IMR-90 (cell line): ENCODE data around the gene JPH4. TPM values are rescaled to one million over a fixed set of nuclear protein-coding genes. Genes with fewer than 3 reads are reported as not detected.

Experiments used
- ATAC-seq: fragments of 200-7000 bp; cut with Tn5 transposase; 2 replicates; pipeline ENCODE4 v1.9.1; 2020; ENCODE audit warnings: low read depth, mild to moderate bottlenecking, moderate library complexity
- BruUV-seq: library from RNA; stranded (reverse); fragments of 400-500 nt; replicated peaks from 2 replicates; lab custom pipeline; 2021; lab: Mats Ljungman, UMichigan
- CTCF ChIA-PET: fragments of 300-600 bp; formaldehyde crosslinking; extraction: SDS; loops from one replicate; lab custom pipeline; 2021; ENCODE audit warnings: antibody characterized with exemption; lab: Yijun Ruan, JAX
- POLR2A ChIA-PET: fragments of 300-600 bp; sonication (Branson Sonifier 250); formaldehyde crosslinking; loops from one replicate; lab custom pipeline; 2022; ENCODE audit warnings: antibody characterized with exemption; ENCODE audit not compliant: unreplicated experiment; lab: Charles Lee
- DNase-seq: peaks from one replicate; pipeline ENCODE4 v3.0.0; 2013
- H2AFZ ChIP-seq: replicated peaks from 2 replicates; pipeline ENCODE3; 2013; ENCODE audit warnings: low read length, mild to moderate bottlenecking; ENCODE audit not compliant: poor library complexity
- H2AK5ac ChIP-seq: 2 replicates; pipeline ENCODE4 v1.6.1; 2013; ENCODE audit warnings: low read depth, low read length, inconsistent platforms
- H2AK9ac ChIP-seq: replicated peaks from 2 replicates; pipeline ENCODE3; 2013; ENCODE audit warnings: mild to moderate bottlenecking, low read depth, low read length, moderate library complexity; ENCODE audit not compliant: poor library complexity
- H2BK120ac ChIP-seq: 2 replicates; pipeline ENCODE4 v1.6.1; 2013; ENCODE audit warnings: low read depth, low read length, inconsistent platforms
- H2BK15ac ChIP-seq: 3 replicates; pipeline ENCODE4 v1.6.1; 2013; ENCODE audit warnings: low read depth, low read length, inconsistent platforms
- H2BK20ac ChIP-seq: 2 replicates; pipeline ENCODE4 v1.6.1; 2013; ENCODE audit warnings: low read depth, mild to moderate bottlenecking, inconsistent platforms, low read length, moderate library complexity
- H2BK5ac ChIP-seq: 2 replicates; pipeline ENCODE4 v1.6.1; 2013; ENCODE audit warnings: mild to moderate bottlenecking, low read depth, low read length, inconsistent platforms; ENCODE audit not compliant: poor library complexity, severe bottlenecking
- H3K14ac ChIP-seq: replicated peaks from 2 replicates; pipeline ENCODE4 v1.6.1; 2013; ENCODE audit warnings: low read depth, low read length, inconsistent platforms
- H3K18ac ChIP-seq: 2 replicates; pipeline ENCODE4 v1.6.1; 2013; ENCODE audit warnings: low read depth, low read length, control low read depth
- H3K23ac ChIP-seq: 2 replicates; pipeline ENCODE4 v1.6.1; 2013; ENCODE audit warnings: low read depth, low read length, inconsistent platforms
- H3K27ac ChIP-seq: 2 replicates; pipeline ENCODE4 v1.5.1; 2013; ENCODE audit warnings: mild to moderate bottlenecking, control low read depth, low read length; ENCODE audit not compliant: insufficient read depth
- H3K27me3 ChIP-seq: 2 replicates; pipeline ENCODE4 v1.6.1; 2013; ENCODE audit warnings: low read length; ENCODE audit not compliant: control insufficient read depth, insufficient read depth
- H3K36me3 ChIP-seq: 2 replicates; pipeline ENCODE4 v1.6.1; 2013; ENCODE audit warnings: low read length, mixed read lengths; ENCODE audit not compliant: control insufficient read depth, insufficient read depth
- H3K4ac ChIP-seq: 2 replicates; pipeline ENCODE4 v1.6.1; 2013; ENCODE audit warnings: low read depth, low read length, inconsistent platforms
- H3K4me1 ChIP-seq: 2 replicates; pipeline ENCODE4 v1.6.1; 2013; ENCODE audit warnings: low read length, mixed read lengths; ENCODE audit not compliant: control insufficient read depth, insufficient read depth
- H3K4me2 ChIP-seq: 2 replicates; pipeline ENCODE4 v1.6.1; 2013; ENCODE audit warnings: low read depth, mild to moderate bottlenecking, control low read depth, low read length, moderate library complexity
- H3K4me3 ChIP-seq: 2 replicates; pipeline ENCODE4 v1.5.1; 2013; ENCODE audit warnings: low read depth, mild to moderate bottlenecking, control low read depth, low read length, moderate library complexity; ENCODE audit not compliant: insufficient read depth
- H3K56ac ChIP-seq: 2 replicates; pipeline ENCODE4 v1.6.1; 2013; ENCODE audit warnings: low read length, inconsistent platforms; ENCODE audit not compliant: insufficient read depth; ENCODE audit errors: extremely low read depth
- H3K79me1 ChIP-seq, 2 experiments: 2 replicates each; pipeline ENCODE4 v1.6.1; 2013; ENCODE audit warnings: low read length in 2 of 2, inconsistent platforms in 1 of 2, low read depth in 1 of 2
- H3K9ac ChIP-seq: 2 replicates; pipeline ENCODE4 v1.6.1; 2013; ENCODE audit warnings: low read depth, low read length, control low read depth
- H3K9me1 ChIP-seq: 2 replicates; pipeline ENCODE4 v1.6.1; 2013; ENCODE audit warnings: low read length, inconsistent platforms; ENCODE audit not compliant: insufficient read depth
- H3K9me3 ChIP-seq: 2 replicates; pipeline ENCODE4 v1.6.1; 2013; ENCODE audit warnings: low read length; ENCODE audit not compliant: control insufficient read depth, insufficient read depth
- H4K20me1 ChIP-seq: 2 replicates; pipeline ENCODE4 v1.6.1; 2013; ENCODE audit warnings: low read length, inconsistent platforms; ENCODE audit not compliant: insufficient read depth
- H4K5ac ChIP-seq: 2 replicates; pipeline ENCODE4 v1.6.1; 2013; ENCODE audit warnings: mild to moderate bottlenecking, low read depth, low read length, control low read depth
- H4K8ac ChIP-seq, 2 experiments: 2 replicates each; pipeline ENCODE4 v1.6.1; 2013; ENCODE audit warnings: low read depth in 2 of 2, low read length in 2 of 2, control low read depth in 1 of 2, inconsistent platforms in 1 of 2
- H4K91ac ChIP-seq: 2 replicates; pipeline ENCODE4 v1.6.1; 2013; ENCODE audit warnings: low read depth, low read length, inconsistent platforms; ENCODE audit not compliant: insufficient read depth
- BHLHE40 ChIP-seq: fragments of 150-350 bp; IDR thresholded peaks from 2 replicates; pipeline ENCODE4 v1.6.1; 2016; ENCODE audit warnings: mild to moderate bottlenecking, low read depth, low read length
- CEBPB ChIP-seq: IDR thresholded peaks from 2 replicates; pipeline ENCODE4 v1.6.1; 2012; ENCODE audit warnings: low read depth, low read length, improper control_type of control experiment
- CHD1 ChIP-seq: IDR thresholded peaks from 2 replicates; pipeline ENCODE4 v1.6.1; 2012; ENCODE audit warnings: low read depth, low read length, improper control_type of control experiment
- CTCF ChIP-seq: conservative IDR thresholded peaks from 2 replicates; pipeline ENCODE4 v1.5.1; 2012; ENCODE audit warnings: mild to moderate bottlenecking, low read depth, low read length, improper control_type of control experiment
- ELK1 ChIP-seq: fragments of 150-350 bp; IDR thresholded peaks from 2 replicates; pipeline ENCODE4 v1.6.1; 2016; ENCODE audit warnings: low read depth, mild to moderate bottlenecking, low read length, moderate library complexity, borderline replicate concordance
- MXI1 ChIP-seq: IDR thresholded peaks from 2 replicates; pipeline ENCODE4 v1.6.1; 2012; ENCODE audit warnings: low read depth, mild to moderate bottlenecking, low read length, moderate library complexity, borderline replicate concordance
- POLR2A ChIP-seq: IDR thresholded peaks from 2 replicates; pipeline ENCODE4 v1.6.1; 2012; ENCODE audit warnings: mild to moderate bottlenecking, low read depth, low read length
- RAD21 ChIP-seq: IDR thresholded peaks from 2 replicates; pipeline ENCODE4 v1.6.1; 2012; ENCODE audit warnings: low read length, improper control_type of control experiment
- USF2 ChIP-seq: fragments of 150-350 bp; IDR thresholded peaks from 2 replicates; pipeline ENCODE4 v1.6.1; 2017; ENCODE audit warnings: mild to moderate bottlenecking, antibody characterized with exemption, low read length, low read depth
- WGBS, 2 experiments: methylation state at CpG; one replicate each; pipeline versions ENCODE4 v1.1.5 to v1.1.7; 2013; ENCODE audit warnings: missing lambda C conversion rate in 2 of 2; ENCODE audit not compliant: insufficient read length in 1 of 2; ENCODE audit errors: extremely low coverage in 2 of 2; 5-methylcytosine and 5-hydroxymethylcytosine counted together
- dilution Hi-C: fragments of 300-500 bp; cut with HindIII; formaldehyde crosslinking; loops from one replicate; pipeline ENCODE4 v1.14.3; 2018; ENCODE audit warnings: low sequenced_read_pairs; ENCODE audit not compliant: unreplicated experiment
- in situ Hi-C: fragments of 300-500 bp; cut with MboI; formaldehyde crosslinking; loops from 3 replicates; pipeline ENCODE4 v1.14.3; 2019; ENCODE audit warnings: low sequenced_read_pairs, inconsistent platforms, mixed read lengths
- intact Hi-C: fragments of 100-400 bp; cut with micrococcal nuclease; formaldehyde crosslinking; loops from 2 replicates; pipeline ENCODE4 v1.10.0; 2022
- polyA plus RNA-seq, 3 experiments: library from polyadenylated mRNA; depleted of rRNA; stranded (reverse); fragments of >200 nt; gene quantifications; 2 replicates each; pipeline ENCODE4 v1.2.3, GENCODE V29; 2012; ENCODE audit warnings: low replicate concordance in 1 of 3
- total RNA-seq: library from RNA; depleted of rRNA; stranded (reverse); fragments of >200 nt; gene quantifications from 2 replicates; pipeline ENCODE4 v1.2.3, GENCODE V29; 2012

The JPH4 gene
- total and polyA plus RNA-seq, 2 of the 4 experiments (the other 2 are of a cell fraction): not detected

GRCh38 chr14:23573384-23574015 lies 5.1 kb downstream of the JPH4 start:
- H2BK5ac ChIP-seq: no peak overlapping the region
- DNase-seq (no peak), ATAC-seq (no peak)
- no peak overlapping the region for H3K9ac ChIP-seq
- H3K4me1 ChIP-seq: no peaks in the 10 kb centered on the region
- no peak overlapping the region for H2BK20ac ChIP-seq
- intact Hi-C loops: no loop called here
- H3K18ac ChIP-seq: no peak overlapping the region
- H3K9me3 ChIP-seq: no peaks in the 10 kb centered on the region; the same call in 1 of the 2 replicates
- H2BK120ac ChIP-seq: no peak overlapping the region
- H4K20me1 ChIP-seq: no peaks in the 10 kb centered on the region; the same call in 1 of the 2 replicates
- ChIA-PET POLR2A (no interaction called here), CTCF (no interaction called here)
- no peak overlapping the region for H3K4me2 ChIP-seq
- no peak overlapping the region for H3K27ac ChIP-seq
- H3K79me1 ChIP-seq: no peaks in the 10 kb centered on the region
- dilution Hi-C loops: no loop called here
- no peak overlapping the region for H4K5ac ChIP-seq
- BruUV-seq: no TSS peak
- H3K27me3 ChIP-seq: peaks cover 71% of the 10 kb centered on the region
- 33% methylated on average over 4 of the region's 5 CpGs; no CpG with 5 or more reads in 1 of the 2 experiments for WGBS, 2 experiments
- no peak overlapping the region for H4K91ac ChIP-seq
- H3K4ac ChIP-seq: no peak overlapping the region
- no peak overlapping the region for H2AFZ ChIP-seq
- no peak overlapping the region for H3K23ac ChIP-seq
- no peak overlapping the region for H4K8ac ChIP-seq
- H2AK5ac ChIP-seq: no peak overlapping the region
- no peak overlapping the region for H3K14ac ChIP-seq
- no peaks in the 10 kb centered on the region for H3K36me3 ChIP-seq
- TF ChIP-seq BHLHE40 (no peak), CHD1 (no peak), RAD21 (no peak), CTCF (no peak), CEBPB (no peak), POLR2A (no peak), ELK1 (no peak), MXI1 (no peak), USF2 (no peak)
- in situ Hi-C loops: no loop called here
- no peak overlapping the region for H3K56ac ChIP-seq
- H3K4me3 ChIP-seq: no peak overlapping the region
- H2BK15ac ChIP-seq: no peak overlapping the region
- H2AK9ac ChIP-seq: no peak overlapping the region
- no peaks in the 10 kb centered on the region for H3K9me1 ChIP-seq
